HepG2 (cell line): Measurements from ENCODE around the gene RMI2. TPM values are rescaled to one million over a fixed set of nuclear protein-coding genes. Genes with fewer than 3 reads are reported as not detected.

Source experiments
- ADNP ChIP-seq: sonication (generic); formaldehyde crosslinking; IDR thresholded peaks from 2 replicates; pipeline ENCODE4 v1.4.0; 2020; ENCODE audit warnings: missing genetic modification reagents
- CREM ChIP-seq, 2 experiments: sonication (generic) in 1 of 2; formaldehyde crosslinking in 1 of 2; IDR thresholded peaks; 2 replicates each; pipeline versions ENCODE4 v1.4.0 to v1.6.1; 2016 to 2020; ENCODE audit warnings: antibody characterized with exemption in 1 of 2, mild to moderate bottlenecking in 1 of 2, missing genetic modification reagents in 1 of 2
- MAFF ChIP-seq: IDR thresholded peaks from 2 replicates; pipeline ENCODE4 v1.6.1; 2011; ENCODE audit warnings: low read depth, low read length, improper control_type of control experiment
- MXI1 ChIP-seq: IDR thresholded peaks from 3 replicates; pipeline ENCODE4 v1.6.1; 2012; ENCODE audit warnings: low read depth, low read length, inconsistent platforms, borderline replicate concordance
- NCOR1 ChIP-seq: fragments of 200-600 bp; sonication (generic); IDR thresholded peaks from 2 replicates; pipeline ENCODE4 v1.7.0; 2017; ENCODE audit warnings: antibody characterized with exemption, low read length, borderline replicate concordance
- NFE2L1 ChIP-seq: sonication (generic); formaldehyde crosslinking; IDR thresholded peaks from 2 replicates; pipeline ENCODE4 v1.4.0; 2020; ENCODE audit warnings: missing genetic modification reagents, mild to moderate bottlenecking, borderline replicate concordance
- PHF20 ChIP-seq: sonication (generic); formaldehyde crosslinking; IDR thresholded peaks from 2 replicates; pipeline ENCODE4 v1.5.0; 2020; ENCODE audit warnings: mild to moderate bottlenecking, missing genetic modification reagents
- TMF1 ChIP-seq: sonication (generic); formaldehyde crosslinking; IDR thresholded peaks from 2 replicates; pipeline ENCODE4 v1.8.1; 2022; ENCODE audit warnings: low read depth, missing genetic modification reagents
- ZNF350 ChIP-seq: sonication (generic); formaldehyde crosslinking; IDR thresholded peaks from 2 replicates; pipeline ENCODE4 v1.4.0; 2020; ENCODE audit warnings: mild to moderate bottlenecking, low read depth, missing genetic modification reagents, borderline replicate concordance
- ZNF644 ChIP-seq: IDR thresholded peaks from 2 replicates; pipeline ENCODE4 v1.6.1; 2016; ENCODE audit warnings: low read depth
- ZNF773 ChIP-seq: sonication (generic); formaldehyde crosslinking; IDR thresholded peaks from 2 replicates; pipeline ENCODE4 v1.4.0; 2020; ENCODE audit warnings: missing genetic modification reagents, borderline replicate concordance
- polyA plus RNA-seq, 8 experiments: library from polyadenylated mRNA; depleted of rRNA in 3 of 8; stranded (reverse) in 7 of 8; unstranded in 1 of 8; fragments of >200 nt; fragmentation: Illumina TruSeq in 4 of 8; extraction: Trizol in 4 of 8; gene quantifications; 2 replicates each; pipeline versions ENCODE4 v1.2.1 to v1.2.3, GENCODE V29; 2011 to 2016; ENCODE audit warnings: low read depth in 4 of 8, missing spikeins in 1 of 8, mixed read lengths in 1 of 8; ENCODE audit not compliant: insufficient read depth in 1 of 8
- total RNA-seq, 5 experiments: library from RNA; depleted of rRNA; stranded (reverse); fragments of >200 nt; fragmentation: Illumina TruSeq; extraction: Trizol; gene quantifications; 2 replicates each; pipeline ENCODE4 v1.2.3, GENCODE V29; 2016; ENCODE audit warnings: low read depth in 1 of 5
- TF ChIP-seq, protein P1 (sequence below): sonication (generic); formaldehyde crosslinking; IDR thresholded peaks from 2 replicates; pipeline ENCODE4 v1.4.0; 2020; ENCODE audit warnings: missing genetic modification reagents
- TF ChIP-seq, protein P2 (sequence below): sonication (generic); formaldehyde crosslinking; IDR thresholded peaks from 2 replicates; pipeline ENCODE4 v1.5.0; 2020; ENCODE audit warnings: mild to moderate bottlenecking, missing genetic modification reagents
- TF ChIP-seq, protein P3 (sequence below): sonication (generic); formaldehyde crosslinking; IDR thresholded peaks from 2 replicates; pipeline ENCODE4 v1.5.0; 2020; ENCODE audit warnings: missing genetic modification reagents, mild to moderate bottlenecking, borderline replicate concordance
- TF ChIP-seq, protein P4 (sequence below): sonication (generic); formaldehyde crosslinking; IDR thresholded peaks from 2 replicates; pipeline ENCODE4 v1.4.0; 2020; ENCODE audit warnings: low read depth, mild to moderate bottlenecking, missing genetic modification reagents
- TF ChIP-seq, protein P5 (sequence below): sonication (generic); formaldehyde crosslinking; IDR thresholded peaks from 2 replicates; pipeline ENCODE4 v1.8.0; 2022; ENCODE audit warnings: mild to moderate bottlenecking, missing genetic modification reagents, moderate library complexity
- TF ChIP-seq, protein P6 (sequence below): sonication (generic); IDR thresholded peaks from 2 replicates; pipeline ENCODE4 v1.6.1; 2016; ENCODE audit warnings: low read depth, borderline replicate concordance

Gene RMI2
- total and polyA plus RNA-seq, 2 of the 13 experiments (the other 11 are each of a cell fraction or from before 2014, with no cell fraction given): 24.5 to 55.7 TPM

DNA sequence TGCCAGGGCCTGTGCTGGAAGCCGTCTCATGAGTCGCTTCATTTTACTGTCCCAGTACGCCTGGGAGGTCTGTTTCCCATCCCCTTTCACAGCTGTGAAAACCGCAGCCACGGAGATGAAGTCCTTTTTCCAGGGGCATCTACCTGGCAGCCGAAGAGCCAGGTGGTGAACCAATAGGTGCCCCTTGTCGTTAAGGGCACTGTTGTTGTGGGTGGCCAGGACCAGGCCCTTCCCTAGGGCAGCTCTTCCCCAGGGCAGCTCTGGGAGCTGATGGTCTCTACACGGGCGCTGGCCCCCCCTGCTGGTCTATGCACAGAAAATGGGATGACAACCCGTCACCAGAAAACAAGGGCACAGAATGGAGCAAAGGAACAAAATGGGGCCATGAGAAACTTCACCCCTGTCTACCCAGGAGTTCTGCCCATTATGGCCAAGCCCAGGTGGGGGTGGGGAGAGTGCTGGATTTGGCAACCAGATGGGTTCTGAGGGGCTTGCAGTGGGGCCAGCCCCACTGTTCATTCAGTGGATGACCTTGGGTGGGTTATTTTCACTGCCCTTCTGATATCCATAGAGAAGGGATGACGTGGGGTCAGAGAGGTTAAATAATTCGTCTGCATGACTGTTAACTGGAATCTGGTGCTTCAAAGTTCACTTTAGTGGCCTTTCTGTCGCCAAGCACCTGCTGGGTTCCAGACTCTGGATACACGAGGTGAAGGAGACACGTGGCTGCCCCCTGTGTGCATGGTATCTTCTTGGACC, 11.5 kb downstream of the RMI2 start (continued):
- TF ChIP-seq, protein P1, sequence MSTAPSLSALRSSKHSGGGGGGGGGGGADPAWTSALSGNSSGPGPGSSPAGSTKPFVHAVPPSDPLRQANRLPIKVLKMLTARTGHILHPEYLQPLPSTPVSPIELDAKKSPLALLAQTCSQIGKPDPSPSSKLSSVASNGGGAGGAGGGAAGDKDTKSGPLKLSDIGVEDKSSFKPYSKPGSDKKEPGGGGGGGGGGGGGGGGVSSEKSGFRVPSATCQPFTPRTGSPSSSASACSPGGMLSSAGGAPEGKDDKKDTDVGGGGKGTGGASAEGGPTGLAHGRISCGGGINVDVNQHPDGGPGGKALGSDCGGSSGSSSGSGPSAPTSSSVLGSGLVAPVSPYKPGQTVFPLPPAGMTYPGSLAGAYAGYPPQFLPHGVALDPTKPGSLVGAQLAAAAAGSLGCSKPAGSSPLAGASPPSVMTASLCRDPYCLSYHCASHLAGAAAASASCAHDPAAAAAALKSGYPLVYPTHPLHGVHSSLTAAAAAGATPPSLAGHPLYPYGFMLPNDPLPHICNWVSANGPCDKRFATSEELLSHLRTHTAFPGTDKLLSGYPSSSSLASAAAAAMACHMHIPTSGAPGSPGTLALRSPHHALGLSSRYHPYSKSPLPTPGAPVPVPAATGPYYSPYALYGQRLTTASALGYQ: no peak; the same call in 1 of the 2 replicates
- TF ChIP-seq, protein P2, sequence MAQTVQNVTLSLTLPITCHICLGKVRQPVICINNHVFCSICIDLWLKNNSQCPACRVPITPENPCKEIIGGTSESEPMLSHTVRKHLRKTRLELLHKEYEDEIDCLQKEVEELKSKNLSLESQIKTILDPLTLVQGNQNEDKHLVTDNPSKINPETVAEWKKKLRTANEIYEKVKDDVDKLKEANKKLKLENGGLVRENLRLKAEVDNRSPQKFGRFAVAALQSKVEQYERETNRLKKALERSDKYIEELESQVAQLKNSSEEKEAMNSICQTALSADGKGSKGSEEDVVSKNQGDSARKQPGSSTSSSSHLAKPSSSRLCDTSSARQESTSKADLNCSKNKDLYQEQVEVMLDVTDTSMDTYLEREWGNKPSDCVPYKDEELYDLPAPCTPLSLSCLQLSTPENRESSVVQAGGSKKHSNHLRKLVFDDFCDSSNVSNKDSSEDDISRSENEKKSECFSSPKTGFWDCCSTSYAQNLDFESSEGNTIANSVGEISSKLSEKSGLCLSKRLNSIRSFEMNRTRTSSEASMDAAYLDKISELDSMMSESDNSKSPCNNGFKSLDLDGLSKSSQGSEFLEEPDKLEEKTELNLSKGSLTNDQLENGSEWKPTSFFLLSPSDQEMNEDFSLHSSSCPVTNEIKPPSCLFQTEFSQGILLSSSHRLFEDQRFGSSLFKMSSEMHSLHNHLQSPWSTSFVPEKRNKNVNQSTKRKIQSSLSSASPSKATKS (CRISPR knock-in tag): no peak
- TF ChIP-seq CREM (IDR thresholded peaks at IDR 0.05) (no peak), CREM (CRISPR knock-in tag; IDR thresholded peaks at IDR 0.05) (no peak), TMF1 (no peak), MAFF (no peak), MXI1 (0 out of 3 replicates have a peak, but pooled peaks have one; percentile 50), ZNF350 (peak; percentile 71), ADNP (CRISPR knock-in tag) (no peak; the same call in 1 of the 2 replicates), NFE2L1 (no peak; the same call in 1 of the 2 replicates), PHF20 (CRISPR knock-in tag) (no peak), ZNF644 (CRISPR knock-in tag) (no peak; the same call in 1 of the 2 replicates), NCOR1 (no peak), ZNF773 (no peak; the same call in 1 of the 2 replicates)
- TF ChIP-seq, protein P3, sequence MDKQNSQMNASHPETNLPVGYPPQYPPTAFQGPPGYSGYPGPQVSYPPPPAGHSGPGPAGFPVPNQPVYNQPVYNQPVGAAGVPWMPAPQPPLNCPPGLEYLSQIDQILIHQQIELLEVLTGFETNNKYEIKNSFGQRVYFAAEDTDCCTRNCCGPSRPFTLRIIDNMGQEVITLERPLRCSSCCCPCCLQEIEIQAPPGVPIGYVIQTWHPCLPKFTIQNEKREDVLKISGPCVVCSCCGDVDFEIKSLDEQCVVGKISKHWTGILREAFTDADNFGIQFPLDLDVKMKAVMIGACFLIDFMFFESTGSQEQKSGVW (CRISPR knock-in tag): no peak
- TF ChIP-seq, protein P4, sequence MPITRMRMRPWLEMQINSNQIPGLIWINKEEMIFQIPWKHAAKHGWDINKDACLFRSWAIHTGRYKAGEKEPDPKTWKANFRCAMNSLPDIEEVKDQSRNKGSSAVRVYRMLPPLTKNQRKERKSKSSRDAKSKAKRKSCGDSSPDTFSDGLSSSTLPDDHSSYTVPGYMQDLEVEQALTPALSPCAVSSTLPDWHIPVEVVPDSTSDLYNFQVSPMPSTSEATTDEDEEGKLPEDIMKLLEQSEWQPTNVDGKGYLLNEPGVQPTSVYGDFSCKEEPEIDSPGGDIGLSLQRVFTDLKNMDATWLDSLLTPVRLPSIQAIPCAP (CRISPR knock-in tag): 0 out of 2 replicates have a peak, but pooled peaks have one; percentile 82
- TF ChIP-seq, protein P5, sequence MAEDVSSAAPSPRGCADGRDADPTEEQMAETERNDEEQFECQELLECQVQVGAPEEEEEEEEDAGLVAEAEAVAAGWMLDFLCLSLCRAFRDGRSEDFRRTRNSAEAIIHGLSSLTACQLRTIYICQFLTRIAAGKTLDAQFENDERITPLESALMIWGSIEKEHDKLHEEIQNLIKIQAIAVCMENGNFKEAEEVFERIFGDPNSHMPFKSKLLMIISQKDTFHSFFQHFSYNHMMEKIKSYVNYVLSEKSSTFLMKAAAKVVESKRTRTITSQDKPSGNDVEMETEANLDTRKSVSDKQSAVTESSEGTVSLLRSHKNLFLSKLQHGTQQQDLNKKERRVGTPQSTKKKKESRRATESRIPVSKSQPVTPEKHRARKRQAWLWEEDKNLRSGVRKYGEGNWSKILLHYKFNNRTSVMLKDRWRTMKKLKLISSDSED (CRISPR knock-in tag): no peak
- TF ChIP-seq, protein P6, sequence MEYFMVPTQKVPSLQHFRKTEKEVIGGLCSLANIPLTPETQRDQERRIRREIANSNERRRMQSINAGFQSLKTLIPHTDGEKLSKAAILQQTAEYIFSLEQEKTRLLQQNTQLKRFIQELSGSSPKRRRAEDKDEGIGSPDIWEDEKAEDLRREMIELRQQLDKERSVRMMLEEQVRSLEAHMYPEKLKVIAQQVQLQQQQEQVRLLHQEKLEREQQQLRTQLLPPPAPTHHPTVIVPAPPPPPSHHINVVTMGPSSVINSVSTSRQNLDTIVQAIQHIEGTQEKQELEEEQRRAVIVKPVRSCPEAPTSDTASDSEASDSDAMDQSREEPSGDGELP: no peak
